Measurements from ENCODE around the gene NT5C1A. TPM values are rescaled to one million over a fixed set of nuclear protein-coding genes. Genes with fewer than 3 reads are reported as not detected.

The NT5C1A gene
- total and polyA plus RNA-seq, 8 donors: 0.07 to 4.5 (median 1.2) TPM

GRCh38 chr1:39701049-39701439, 29.1 kb upstream of the NT5C1A start:
- no peak for TF ChIP-seq CTCF (IDR thresholded peaks at IDR 0.05)
- H3K9me3 ChIP-seq: no peaks in the 10 kb centered on the region
- intact Hi-C loops (cut with DNase I): no loop called here
- H3K27ac ChIP-seq: peak overlapping the region; percentile 58 to 74 (median 64)
- no peaks in the 10 kb centered on the region for H3K27me3 ChIP-seq
- DNase-seq: peak in 5 of 6 donors; percentile 80 to 89 (median 84)
- peaks cover 14 to 20% (median 15%) of the 10 kb centered on the region in 3 donors for H3K4me1 ChIP-seq
- H3K36me3 ChIP-seq: no peaks in the 10 kb centered on the region
- 7% methylated on average over 12 of the region's 12 CpGs for WGBS, 2 donors
- FAIRE-seq: no peak
- H3K4me3 ChIP-seq: peak overlapping the region in 2 of 4 donors; percentile 12 to 26
- ATAC-seq: peak; percentile 77 to 86 (median 80)

GRCh38 chr1:39700348-39700747, 28.4 kb upstream of the NT5C1A start:
- H3K36me3 ChIP-seq: no peaks in the 10 kb centered on the region
- no peaks in the 10 kb centered on the region for H3K9me3 ChIP-seq
- intact Hi-C loops (cut with DNase I): no loop called here
- DNase-seq (no peak), FAIRE-seq (no peak), ATAC-seq (no peak)
- no peak for TF ChIP-seq CTCF (IDR thresholded peaks at IDR 0.05)
- no peaks in the 10 kb centered on the region for H3K27me3 ChIP-seq
- peaks cover 14 to 20% (median 15%) of the 10 kb centered on the region in 3 donors for H3K4me1 ChIP-seq
- H3K4me3 ChIP-seq: no peak overlapping the region
- H3K27ac ChIP-seq: peak overlapping the region; percentile 58 to 74 (median 64)
- WGBS, 2 donors: 49 to 51% methylated on average over 3 of the region's 3 CpGs

- peak in 1 of 4 donors; percentile 10 for TF ChIP-seq CTCF (IDR thresholded peaks at IDR 0.05)
- 97% methylated on average over 2 to 3 of the region's 3 CpGs for WGBS, 2 donors
- Histone ChIP-seq H3K9me3 (no peaks in the 10 kb centered on the region), H3K27me3 (no peaks in the 10 kb centered on the region), H3K36me3 (no peaks in the 10 kb centered on the region), H3K27ac (no peak overlapping the region), H3K4me3 (no peak overlapping the region), H3K4me1 (peaks cover 14 to 20% (median 15%) of the 10 kb centered on the region in 3 donors)
- no peak for DNase-seq
- FAIRE-seq: no peak
- intact Hi-C loops (cut with DNase I): no loop called here
- ATAC-seq: no peak
Observed at GRCh38 chr1:39699419-39699818, 27.5 kb upstream of the NT5C1A start.

- Histone ChIP-seq H3K27me3 (no peaks in the 10 kb centered on the region), H3K9me3 (no peaks in the 10 kb centered on the region), H3K36me3 (no peaks in the 10 kb centered on the region), H3K27ac (no peak overlapping the region), H3K4me3 (no peak overlapping the region), H3K4me1 (peaks cover 14 to 20% (median 15%) of the 10 kb centered on the region in 3 donors)
- no peak for FAIRE-seq
- no peak for ATAC-seq
- no peak for TF ChIP-seq CTCF (IDR thresholded peaks at IDR 0.05)
- 96% methylated on average over 4 of the region's 4 CpGs for WGBS, 2 donors
- DNase-seq: no peak
- intact Hi-C loops (cut with DNase I): no loop called here
Observed at GRCh38 chr1:39698568-39698967, 26.7 kb upstream of the NT5C1A start.

GRCh38 chr1:39696448-39696847, 24.5 kb upstream of the NT5C1A start:
- intact Hi-C loops (cut with DNase I): no loop called here
- H3K27me3 ChIP-seq: no peaks in the 10 kb centered on the region
- H3K36me3 ChIP-seq: no peaks in the 10 kb centered on the region
- H3K9me3 ChIP-seq: no peaks in the 10 kb centered on the region
- no peak overlapping the region for H3K27ac ChIP-seq
- no peak for ATAC-seq
- H3K4me3 ChIP-seq: no peak overlapping the region
- 81 to 88% methylated on average over 1 of the region's 1 CpG for WGBS, 2 donors
- no peak for TF ChIP-seq CTCF (IDR thresholded peaks at IDR 0.05)
- no peak for FAIRE-seq
- no peak for DNase-seq
- H3K4me1 ChIP-seq: peaks cover 8 to 14% (median 12%) of the 10 kb centered on the region in 3 donors
